ENCODE measurements around the gene CLIC4.

The CLIC4 gene

GRCh38 chr1:24735509-24736375 is 9.5 kb upstream of the CLIC4 start:
- TF ChIP-seq CTCF (IDR thresholded peaks at IDR 0.05; ENCODE audit: low read depth, low read length) (no peak), MAX (IDR thresholded peaks at IDR 0.05; ENCODE audit: low read depth, low read length) (no peak)
- H3K4me3 ChIP-seq (ENCODE audit: low read depth, low read length), result no peak overlapping the region
- DNase-seq (ENCODE audit: low read depth), result peak; percentile 45

- DNase-seq (ENCODE audit: low read depth), result no peak
- H3K4me3 ChIP-seq (ENCODE audit: low read depth, low read length), result no peak overlapping the region
- TF ChIP-seq POLR2A (IDR thresholded peaks at IDR 0.05; ENCODE audit: extremely low read depth, insufficient read length), result no peak
- no peak for TF ChIP-seq MAX (IDR thresholded peaks at IDR 0.05; ENCODE audit: low read depth, low read length)
- no peak for TF ChIP-seq CTCF (IDR thresholded peaks at IDR 0.05; ENCODE audit: low read depth, low read length)
- no peak for TF ChIP-seq MYC (IDR thresholded peaks at IDR 0.05; ENCODE audit: low read depth, low read length)
Measured at GRCh38 chr1:24737368-24738117, 7.7 kb upstream of the CLIC4 start.

- no peak overlapping the region for H3K4me3 ChIP-seq (ENCODE audit: low read depth, low read length)
- TF ChIP-seq MAX (IDR thresholded peaks at IDR 0.05; ENCODE audit: low read depth, low read length) (no peak), POLR2A (IDR thresholded peaks at IDR 0.05; ENCODE audit: extremely low read depth, insufficient read length) (no peak), MYC (IDR thresholded peaks at IDR 0.05; ENCODE audit: low read depth, low read length) (no peak), CTCF (IDR thresholded peaks at IDR 0.05; ENCODE audit: low read depth, low read length) (no peak)
- no peak for DNase-seq (ENCODE audit: low read depth)
Measured at GRCh38 chr1:24739241-24739640, 6.0 kb upstream of the CLIC4 start.

GRCh38 chr1:24742090-24742938 is 2.9 kb upstream of the CLIC4 start:
- DNase-seq (ENCODE audit: low read depth), result peak; percentile 64
- no peak overlapping the region for H3K4me3 ChIP-seq (ENCODE audit: low read depth, low read length)
- TF ChIP-seq MAX (IDR thresholded peaks at IDR 0.05; ENCODE audit: low read depth, low read length) (no peak), POLR2A (IDR thresholded peaks at IDR 0.05; ENCODE audit: extremely low read depth, insufficient read length) (no peak)

GRCh38 chr1:24743404-24744211 is 1.6 kb upstream of the CLIC4 start:
- DNase-seq (ENCODE audit: low read depth), result no peak
- H3K4me3 ChIP-seq (ENCODE audit: low read depth, low read length), result no peak overlapping the region
- no peak for TF ChIP-seq CTCF (IDR thresholded peaks at IDR 0.05; ENCODE audit: low read depth, low read length)
- TF ChIP-seq POLR2A (IDR thresholded peaks at IDR 0.05; ENCODE audit: extremely low read depth, insufficient read length), result no peak

Data from NB4 (cell line).